WTC11 (cell line): ENCODE data around the gene PCDHA5. TPM values are rescaled to one million over a fixed set of nuclear protein-coding genes. Genes with fewer than 3 reads are reported as not detected.

Source experiments
- ATAC-seq: fragments of 200-7000 bp; cut with Tn5 transposase; 2 replicates; pipeline ENCODE4 v1.10.0; 2021; ENCODE audit warnings: mild to moderate bottlenecking, moderate library complexity
- Bru-seq: library from RNA; stranded (reverse); fragments of 400-500 nt; gene quantifications from one replicate; lab custom pipeline; 2021; lab: Mats Ljungman, UMichigan
- CTCF ChIA-PET: fragments of 300-600 bp; sonication (Branson Sonifier 250); formaldehyde crosslinking; loops from one replicate; lab custom pipeline; 2021; ENCODE audit warnings: antibody characterized with exemption; lab: Charles Lee
- POLR2A ChIA-PET: fragments of 350-600 bp; sonication (Branson Sonifier 250); formaldehyde crosslinking; loops from one replicate; lab custom pipeline; 2021; ENCODE audit warnings: antibody characterized with exemption; lab: Charles Lee
- DNase-seq: peaks from one replicate; pipeline ENCODE4 v3.0.0; 2021; ENCODE audit warnings: low spot score
- H3K27ac Mint-ChIP-seq: 2 replicates; pipeline ENCODE4 v1.8.0; 2021; ENCODE audit warnings: mixed read lengths
- H3K27me3 Mint-ChIP-seq: 2 replicates; pipeline ENCODE4 v1.8.0; 2021; ENCODE audit warnings: low read depth, mild to moderate bottlenecking, moderate library complexity, mixed read lengths
- H3K36me3 Mint-ChIP-seq: 2 replicates; pipeline ENCODE4 v1.8.0; 2021; ENCODE audit warnings: mixed read lengths
- H3K4me1 Mint-ChIP-seq: 2 replicates; pipeline ENCODE4 v1.8.0; 2022; ENCODE audit warnings: mixed read lengths
- H3K4me3 Mint-ChIP-seq: 2 replicates; pipeline ENCODE4 v1.8.0; 2021; ENCODE audit warnings: mild to moderate bottlenecking, moderate library complexity, mixed read lengths
- H3K9me3 Mint-ChIP-seq: 2 replicates; pipeline ENCODE4 v1.8.0; 2021; ENCODE audit warnings: mixed read lengths
- CREM ChIP-seq: sonication (generic); formaldehyde crosslinking; IDR thresholded peaks from 2 replicates; pipeline ENCODE4 v1.8.1; 2022; ENCODE audit warnings: mild to moderate bottlenecking, missing genetic modification reagents, moderate library complexity
- ETV6 ChIP-seq: sonication (generic); formaldehyde crosslinking; IDR thresholded peaks from 2 replicates; pipeline ENCODE4 v1.8.1; 2022; ENCODE audit warnings: mild to moderate bottlenecking, missing genetic modification reagents
- FOXJ3 ChIP-seq: sonication (generic); formaldehyde crosslinking; IDR thresholded peaks from 2 replicates; pipeline ENCODE4 v1.9.0; 2021; ENCODE audit warnings: missing genetic modification reagents, mild to moderate bottlenecking, borderline replicate concordance
- KAT7 ChIP-seq: sonication (generic); formaldehyde crosslinking; IDR thresholded peaks from 2 replicates; pipeline ENCODE4 v1.8.1; 2023; ENCODE audit warnings: missing genetic modification reagents, mild to moderate bottlenecking, borderline replicate concordance
- NFE2L1 ChIP-seq: sonication (generic); formaldehyde crosslinking; IDR thresholded peaks from 2 replicates; pipeline ENCODE4 v1.8.1; 2023; ENCODE audit warnings: missing genetic modification reagents
- NR3C1 ChIP-seq: sonication (generic); formaldehyde crosslinking; conservative IDR thresholded peaks from 2 replicates; pipeline ENCODE4 v1.8.1; 2023; ENCODE audit warnings: low read depth, mild to moderate bottlenecking, missing genetic modification reagents
- OVOL2 ChIP-seq: fragments of 250-450 bp; sonication (Bioruptor Pico); IDR thresholded peaks from 2 replicates; pipeline ENCODE4 v1.9.0; 2021; ENCODE audit warnings: mild to moderate bottlenecking, borderline replicate concordance
- PRRX2 ChIP-seq: fragments of 250-450 bp; sonication (Bioruptor Pico); IDR thresholded peaks from 2 replicates; pipeline ENCODE4 v1.8.0; 2021; ENCODE audit warnings: mild to moderate bottlenecking
- RORB ChIP-seq: fragments of 250-450 bp; sonication (Bioruptor Pico); IDR thresholded peaks from 2 replicates; pipeline ENCODE4 v1.9.0; 2021; ENCODE audit warnings: mild to moderate bottlenecking
- TCF7 ChIP-seq: sonication (generic); formaldehyde crosslinking; IDR thresholded peaks from 2 replicates; pipeline ENCODE4 v1.8.0; 2022; ENCODE audit warnings: mild to moderate bottlenecking, low read depth, missing genetic modification reagents, moderate library complexity
- ZNF232 ChIP-seq: sonication (generic); formaldehyde crosslinking; IDR thresholded peaks from 2 replicates; pipeline ENCODE4 v1.8.0; 2022; ENCODE audit warnings: mild to moderate bottlenecking, missing genetic modification reagents
- long read RNA-seq, 3 experiments: library from RNA in 1 of 3; library from capped mRNA in 1 of 3; library from polyadenylated mRNA in 1 of 3; unstranded in 2 of 3; stranded (forward) in 1 of 3; transcript quantifications; one replicate each; pipeline ENCODE4 v2.0.0, GENCODE V29; 2021
- total RNA-seq: library from RNA; stranded (reverse); gene quantifications from 3 replicates; pipeline ENCODE4 v1.2.3, GENCODE V29; 2021
- TF ChIP-seq, protein P1 (sequence below): sonication (generic); formaldehyde crosslinking; IDR thresholded peaks from 2 replicates; pipeline ENCODE4 v1.8.1; 2022; ENCODE audit warnings: mild to moderate bottlenecking, moderate library complexity, missing genetic modification reagents
- TF ChIP-seq, protein P2 (sequence below): sonication (generic); formaldehyde crosslinking; IDR thresholded peaks from 2 replicates; pipeline ENCODE4 v1.8.0; 2023; ENCODE audit warnings: missing genetic modification reagents
- TF ChIP-seq, protein P3 (sequence below): sonication (generic); formaldehyde crosslinking; IDR thresholded peaks from 2 replicates; pipeline ENCODE4 v1.8.1; 2022; ENCODE audit warnings: mild to moderate bottlenecking, missing genetic modification reagents, moderate library complexity, borderline replicate concordance
- TF ChIP-seq, protein P4 (sequence below): sonication (generic); formaldehyde crosslinking; IDR thresholded peaks from 2 replicates; pipeline ENCODE4 v1.8.0; 2022; ENCODE audit warnings: mild to moderate bottlenecking, missing genetic modification reagents
- TF ChIP-seq, protein P5 (sequence below): fragments of 250-450 bp; sonication (Bioruptor Pico); IDR thresholded peaks from 2 replicates; pipeline ENCODE4 v1.9.0; 2021; ENCODE audit warnings: mild to moderate bottlenecking, borderline replicate concordance
- TF ChIP-seq, protein P6 (sequence below): sonication (generic); formaldehyde crosslinking; conservative IDR thresholded peaks from 2 replicates; pipeline ENCODE4 v1.8.1; 2023; ENCODE audit warnings: mild to moderate bottlenecking, low read depth, missing genetic modification reagents, moderate library complexity
- TF ChIP-seq, protein P7 (sequence below): sonication (generic); formaldehyde crosslinking; IDR thresholded peaks from 2 replicates; pipeline ENCODE4 v1.8.1; 2023; ENCODE audit warnings: mild to moderate bottlenecking, missing genetic modification reagents, borderline replicate concordance

PCDHA5 gene
- total RNA-seq (0.85 to 0.94 TPM (median 0.90 TPM) in 3 replicates), Bru-seq, nascent RNA (percentile 56 among the genes with signal in this experiment)
- long read RNA-seq, experiment 1, full-length matches to known transcripts: 1 of 1 reads
- long read RNA-seq, experiment 1, partial matches to known transcripts: 0 of 1 reads
- long read RNA-seq, experiment 1, other reads (novel, unspliced or antisense): 0 of 1 reads
- long read RNA-seq, experiment 2: 0 reads
- long read RNA-seq, experiment 3: 0 reads

DNA sequence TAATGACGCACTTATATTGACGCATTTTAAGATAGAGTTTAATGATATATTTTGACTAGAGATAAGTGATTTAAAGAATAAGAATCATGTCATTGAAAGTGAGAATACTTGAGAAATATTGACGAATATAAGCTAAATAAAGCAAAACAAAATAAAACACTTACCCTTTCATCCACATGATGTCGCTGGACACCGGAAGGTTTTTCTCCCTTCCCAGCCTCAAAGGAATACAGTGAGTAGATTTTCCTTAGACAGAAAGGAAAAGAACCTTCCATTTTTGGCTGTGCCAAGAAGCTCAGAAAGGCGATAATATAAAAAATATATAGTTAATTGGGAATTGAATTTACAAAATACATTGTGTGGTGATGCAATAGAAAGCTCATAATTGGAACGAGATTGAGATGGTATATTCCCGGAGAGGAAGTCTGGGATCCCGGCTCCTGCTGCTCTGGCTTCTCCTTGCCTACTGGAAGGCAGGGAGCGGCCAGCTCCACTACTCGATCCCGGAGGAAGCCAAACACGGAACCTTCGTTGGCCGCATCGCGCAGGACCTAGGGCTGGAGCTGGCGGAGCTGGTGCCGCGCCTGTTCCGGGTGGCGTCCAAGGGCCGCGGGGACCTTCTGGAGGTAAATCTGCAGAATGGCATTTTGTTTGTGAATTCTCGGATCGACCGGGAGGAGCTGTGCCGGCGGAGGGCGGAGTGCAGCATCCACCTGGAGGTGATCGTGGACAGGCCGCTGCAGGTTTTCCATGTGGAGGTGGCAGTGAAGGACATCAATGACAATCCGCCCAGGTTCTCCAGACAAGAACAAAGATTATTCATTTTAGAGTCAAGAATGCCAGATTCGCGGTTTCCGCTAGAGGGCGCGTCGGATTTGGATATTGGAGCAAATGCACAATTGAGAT lies at the start of gene PCDHA5:
PCDHA5 (plus strand) TSS at position 239 of the 906 bp plus-strand sequence.
- no peaks in the 10 kb centered on the region for H3K9me3 Mint-ChIP-seq
- no peak for TF ChIP-seq FOXJ3 (CRISPR knock-in tag)
- TF ChIP-seq, protein P1, sequence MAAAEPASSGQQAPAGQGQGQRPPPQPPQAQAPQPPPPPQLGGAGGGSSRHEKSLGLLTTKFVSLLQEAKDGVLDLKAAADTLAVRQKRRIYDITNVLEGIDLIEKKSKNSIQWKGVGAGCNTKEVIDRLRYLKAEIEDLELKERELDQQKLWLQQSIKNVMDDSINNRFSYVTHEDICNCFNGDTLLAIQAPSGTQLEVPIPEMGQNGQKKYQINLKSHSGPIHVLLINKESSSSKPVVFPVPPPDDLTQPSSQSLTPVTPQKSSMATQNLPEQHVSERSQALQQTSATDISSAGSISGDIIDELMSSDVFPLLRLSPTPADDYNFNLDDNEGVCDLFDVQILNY (CRISPR knock-in tag): no peak
- TF ChIP-seq NR3C1 (CRISPR knock-in tag): no peak
- TF ChIP-seq CREM: no peak
- TF ChIP-seq, protein P2, sequence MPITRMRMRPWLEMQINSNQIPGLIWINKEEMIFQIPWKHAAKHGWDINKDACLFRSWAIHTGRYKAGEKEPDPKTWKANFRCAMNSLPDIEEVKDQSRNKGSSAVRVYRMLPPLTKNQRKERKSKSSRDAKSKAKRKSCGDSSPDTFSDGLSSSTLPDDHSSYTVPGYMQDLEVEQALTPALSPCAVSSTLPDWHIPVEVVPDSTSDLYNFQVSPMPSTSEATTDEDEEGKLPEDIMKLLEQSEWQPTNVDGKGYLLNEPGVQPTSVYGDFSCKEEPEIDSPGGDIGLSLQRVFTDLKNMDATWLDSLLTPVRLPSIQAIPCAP: no peak
- no peak for TF ChIP-seq NFE2L1 (CRISPR knock-in tag)
- no peak for TF ChIP-seq KAT7 (CRISPR knock-in tag)
- H3K27me3 Mint-ChIP-seq: no peaks in the 10 kb centered on the region
- H3K36me3 Mint-ChIP-seq: no peaks in the 10 kb centered on the region
- H3K27ac Mint-ChIP-seq: no peak within 1 kb of the TSS
- peak within 1 kb of the TSS; percentile 30; the same call in 1 of the 2 replicates for H3K4me3 Mint-ChIP-seq
- CTCF ChIA-PET: interaction anchor here (0.8 to 7.4 kb wide), 10 partner anchors 12 to 230 kb away, joined by 3 to 61 read pairs (median 4); partner anchors contain the start of genes PCDHA1, PCDHA10, PCDHA4 and PCDHA8
- no peak for DNase-seq
- H3K4me1 Mint-ChIP-seq: no peaks in the 10 kb centered on the region
- ATAC-seq: no peak
- POLR2A ChIA-PET: no interaction called here

DNA sequence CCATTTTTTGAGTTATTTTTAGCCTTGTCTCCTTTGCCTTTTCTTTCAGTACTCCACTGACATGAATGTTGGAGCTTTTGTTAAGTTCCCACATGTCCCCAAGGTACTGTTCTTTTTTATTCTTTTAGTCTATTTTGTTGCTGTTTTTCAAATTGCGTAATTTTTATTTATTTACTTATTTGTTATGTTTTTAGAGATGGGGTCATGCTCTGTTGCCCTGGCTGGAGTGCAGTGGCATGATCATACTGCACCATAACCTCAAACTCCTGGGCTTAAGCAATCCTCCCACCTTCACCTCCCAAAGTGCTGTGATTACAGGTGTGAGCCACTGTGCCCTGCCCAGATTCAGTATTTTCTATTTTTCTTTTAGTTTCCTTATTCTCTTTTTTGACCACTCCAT lies 40.9 kb upstream of the PCDHA5 start:
- Mint-ChIP-seq H3K27ac (no peak overlapping the region), H3K4me3 (no peak overlapping the region), H3K9me3 (peaks cover 86% of the 10 kb centered on the region), H3K36me3 (peaks cover 50% of the 10 kb centered on the region), H3K4me1 (no peaks in the 10 kb centered on the region), H3K27me3 (peaks cover 14% of the 10 kb centered on the region)
- DNase-seq (no peak), ATAC-seq (no peak)
- ChIA-PET POLR2A (no interaction called here), CTCF (no interaction called here)
- TF ChIP-seq RORB (CRISPR knock-in tag) (no peak), PRRX2 (no peak), ETV6 (no peak), TCF7 (no peak), OVOL2 (CRISPR knock-in tag) (no peak), ZNF232 (CRISPR knock-in tag) (no peak), CREM (no peak)
- TF ChIP-seq, protein P3, sequence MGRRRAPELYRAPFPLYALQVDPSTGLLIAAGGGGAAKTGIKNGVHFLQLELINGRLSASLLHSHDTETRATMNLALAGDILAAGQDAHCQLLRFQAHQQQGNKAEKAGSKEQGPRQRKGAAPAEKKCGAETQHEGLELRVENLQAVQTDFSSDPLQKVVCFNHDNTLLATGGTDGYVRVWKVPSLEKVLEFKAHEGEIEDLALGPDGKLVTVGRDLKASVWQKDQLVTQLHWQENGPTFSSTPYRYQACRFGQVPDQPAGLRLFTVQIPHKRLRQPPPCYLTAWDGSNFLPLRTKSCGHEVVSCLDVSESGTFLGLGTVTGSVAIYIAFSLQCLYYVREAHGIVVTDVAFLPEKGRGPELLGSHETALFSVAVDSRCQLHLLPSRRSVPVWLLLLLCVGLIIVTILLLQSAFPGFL (CRISPR knock-in tag): no peak
- TF ChIP-seq, protein P4, sequence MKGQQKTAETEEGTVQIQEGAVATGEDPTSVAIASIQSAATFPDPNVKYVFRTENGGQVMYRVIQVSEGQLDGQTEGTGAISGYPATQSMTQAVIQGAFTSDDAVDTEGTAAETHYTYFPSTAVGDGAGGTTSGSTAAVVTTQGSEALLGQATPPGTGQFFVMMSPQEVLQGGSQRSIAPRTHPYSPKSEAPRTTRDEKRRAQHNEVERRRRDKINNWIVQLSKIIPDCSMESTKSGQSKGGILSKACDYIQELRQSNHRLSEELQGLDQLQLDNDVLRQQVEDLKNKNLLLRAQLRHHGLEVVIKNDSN: no peak
- TF ChIP-seq, protein P5, sequence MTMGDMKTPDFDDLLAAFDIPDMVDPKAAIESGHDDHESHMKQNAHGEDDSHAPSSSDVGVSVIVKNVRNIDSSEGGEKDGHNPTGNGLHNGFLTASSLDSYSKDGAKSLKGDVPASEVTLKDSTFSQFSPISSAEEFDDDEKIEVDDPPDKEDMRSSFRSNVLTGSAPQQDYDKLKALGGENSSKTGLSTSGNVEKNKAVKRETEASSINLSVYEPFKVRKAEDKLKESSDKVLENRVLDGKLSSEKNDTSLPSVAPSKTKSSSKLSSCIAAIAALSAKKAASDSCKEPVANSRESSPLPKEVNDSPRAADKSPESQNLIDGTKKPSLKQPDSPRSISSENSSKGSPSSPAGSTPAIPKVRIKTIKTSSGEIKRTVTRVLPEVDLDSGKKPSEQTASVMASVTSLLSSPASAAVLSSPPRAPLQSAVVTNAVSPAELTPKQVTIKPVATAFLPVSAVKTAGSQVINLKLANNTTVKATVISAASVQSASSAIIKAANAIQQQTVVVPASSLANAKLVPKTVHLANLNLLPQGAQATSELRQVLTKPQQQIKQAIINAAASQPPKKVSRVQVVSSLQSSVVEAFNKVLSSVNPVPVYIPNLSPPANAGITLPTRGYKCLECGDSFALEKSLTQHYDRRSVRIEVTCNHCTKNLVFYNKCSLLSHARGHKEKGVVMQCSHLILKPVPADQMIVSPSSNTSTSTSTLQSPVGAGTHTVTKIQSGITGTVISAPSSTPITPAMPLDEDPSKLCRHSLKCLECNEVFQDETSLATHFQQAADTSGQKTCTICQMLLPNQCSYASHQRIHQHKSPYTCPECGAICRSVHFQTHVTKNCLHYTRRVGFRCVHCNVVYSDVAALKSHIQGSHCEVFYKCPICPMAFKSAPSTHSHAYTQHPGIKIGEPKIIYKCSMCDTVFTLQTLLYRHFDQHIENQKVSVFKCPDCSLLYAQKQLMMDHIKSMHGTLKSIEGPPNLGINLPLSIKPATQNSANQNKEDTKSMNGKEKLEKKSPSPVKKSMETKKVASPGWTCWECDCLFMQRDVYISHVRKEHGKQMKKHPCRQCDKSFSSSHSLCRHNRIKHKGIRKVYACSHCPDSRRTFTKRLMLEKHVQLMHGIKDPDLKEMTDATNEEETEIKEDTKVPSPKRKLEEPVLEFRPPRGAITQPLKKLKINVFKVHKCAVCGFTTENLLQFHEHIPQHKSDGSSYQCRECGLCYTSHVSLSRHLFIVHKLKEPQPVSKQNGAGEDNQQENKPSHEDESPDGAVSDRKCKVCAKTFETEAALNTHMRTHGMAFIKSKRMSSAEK (CRISPR knock-in tag): no peak
- TF ChIP-seq, protein P6, sequence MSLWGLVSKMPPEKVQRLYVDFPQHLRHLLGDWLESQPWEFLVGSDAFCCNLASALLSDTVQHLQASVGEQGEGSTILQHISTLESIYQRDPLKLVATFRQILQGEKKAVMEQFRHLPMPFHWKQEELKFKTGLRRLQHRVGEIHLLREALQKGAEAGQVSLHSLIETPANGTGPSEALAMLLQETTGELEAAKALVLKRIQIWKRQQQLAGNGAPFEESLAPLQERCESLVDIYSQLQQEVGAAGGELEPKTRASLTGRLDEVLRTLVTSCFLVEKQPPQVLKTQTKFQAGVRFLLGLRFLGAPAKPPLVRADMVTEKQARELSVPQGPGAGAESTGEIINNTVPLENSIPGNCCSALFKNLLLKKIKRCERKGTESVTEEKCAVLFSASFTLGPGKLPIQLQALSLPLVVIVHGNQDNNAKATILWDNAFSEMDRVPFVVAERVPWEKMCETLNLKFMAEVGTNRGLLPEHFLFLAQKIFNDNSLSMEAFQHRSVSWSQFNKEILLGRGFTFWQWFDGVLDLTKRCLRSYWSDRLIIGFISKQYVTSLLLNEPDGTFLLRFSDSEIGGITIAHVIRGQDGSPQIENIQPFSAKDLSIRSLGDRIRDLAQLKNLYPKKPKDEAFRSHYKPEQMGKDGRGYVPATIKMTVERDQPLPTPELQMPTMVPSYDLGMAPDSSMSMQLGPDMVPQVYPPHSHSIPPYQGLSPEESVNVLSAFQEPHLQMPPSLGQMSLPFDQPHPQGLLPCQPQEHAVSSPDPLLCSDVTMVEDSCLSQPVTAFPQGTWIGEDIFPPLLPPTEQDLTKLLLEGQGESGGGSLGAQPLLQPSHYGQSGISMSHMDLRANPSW (CRISPR knock-in tag): no peak
- TF ChIP-seq, protein P7, sequence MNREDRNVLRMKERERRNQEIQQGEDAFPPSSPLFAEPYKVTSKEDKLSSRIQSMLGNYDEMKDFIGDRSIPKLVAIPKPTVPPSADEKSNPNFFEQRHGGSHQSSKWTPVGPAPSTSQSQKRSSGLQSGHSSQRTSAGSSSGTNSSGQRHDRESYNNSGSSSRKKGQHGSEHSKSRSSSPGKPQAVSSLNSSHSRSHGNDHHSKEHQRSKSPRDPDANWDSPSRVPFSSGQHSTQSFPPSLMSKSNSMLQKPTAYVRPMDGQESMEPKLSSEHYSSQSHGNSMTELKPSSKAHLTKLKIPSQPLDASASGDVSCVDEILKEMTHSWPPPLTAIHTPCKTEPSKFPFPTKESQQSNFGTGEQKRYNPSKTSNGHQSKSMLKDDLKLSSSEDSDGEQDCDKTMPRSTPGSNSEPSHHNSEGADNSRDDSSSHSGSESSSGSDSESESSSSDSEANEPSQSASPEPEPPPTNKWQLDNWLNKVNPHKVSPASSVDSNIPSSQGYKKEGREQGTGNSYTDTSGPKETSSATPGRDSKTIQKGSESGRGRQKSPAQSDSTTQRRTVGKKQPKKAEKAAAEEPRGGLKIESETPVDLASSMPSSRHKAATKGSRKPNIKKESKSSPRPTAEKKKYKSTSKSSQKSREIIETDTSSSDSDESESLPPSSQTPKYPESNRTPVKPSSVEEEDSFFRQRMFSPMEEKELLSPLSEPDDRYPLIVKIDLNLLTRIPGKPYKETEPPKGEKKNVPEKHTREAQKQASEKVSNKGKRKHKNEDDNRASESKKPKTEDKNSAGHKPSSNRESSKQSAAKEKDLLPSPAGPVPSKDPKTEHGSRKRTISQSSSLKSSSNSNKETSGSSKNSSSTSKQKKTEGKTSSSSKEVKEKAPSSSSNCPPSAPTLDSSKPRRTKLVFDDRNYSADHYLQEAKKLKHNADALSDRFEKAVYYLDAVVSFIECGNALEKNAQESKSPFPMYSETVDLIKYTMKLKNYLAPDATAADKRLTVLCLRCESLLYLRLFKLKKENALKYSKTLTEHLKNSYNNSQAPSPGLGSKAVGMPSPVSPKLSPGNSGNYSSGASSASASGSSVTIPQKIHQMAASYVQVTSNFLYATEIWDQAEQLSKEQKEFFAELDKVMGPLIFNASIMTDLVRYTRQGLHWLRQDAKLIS (CRISPR knock-in tag): no peak
